GM12878 (cell line): ENCODE measurements around the gene PLEKHG4B. TPM values are rescaled to one million over a fixed set of nuclear protein-coding genes. Genes with fewer than 3 reads are reported as not detected.

Experiments used
- ATAC-seq: fragments of 200-7000 bp; cut with Tn5 transposase; 3 replicates; pipeline ENCODE4 v1.9.1; 2020; ENCODE audit warnings: mild to moderate bottlenecking, moderate library complexity
- BruUV-seq: library from RNA; stranded (reverse); fragments of 400-500 nt; replicated peaks from 2 replicates; lab custom pipeline; 2021; lab: Mats Ljungman, UMichigan
- CTCF ChIA-PET: fragments of 300-600 bp; sonication (Branson Sonifier 250); formaldehyde crosslinking; extraction: SDS; loops from one replicate; lab custom pipeline; 2021; ENCODE audit warnings: inconsistent platforms; lab: Yijun Ruan, JAX
- POLR2A ChIA-PET: fragments of 350-600 bp; formaldehyde crosslinking; extraction: SDS; loops from one replicate; lab custom pipeline; 2021; ENCODE audit warnings: inconsistent platforms; lab: Charles Lee
- RAD21 ChIA-PET: fragments of 300-600 bp; sonication (Branson Sonifier 250); formaldehyde crosslinking; loops from one replicate; lab custom pipeline; 2023; ENCODE audit warnings: antibody characterized with exemption; ENCODE audit not compliant: unreplicated experiment; lab: Charles Lee
- SMC1A ChIA-PET: fragments of 300-600 bp; sonication (Branson Sonifier 250); formaldehyde crosslinking; loops from one replicate; lab custom pipeline; 2023; ENCODE audit not compliant: unreplicated experiment, uncharacterized antibody; lab: Charles Lee
- DNase-seq: peaks from one replicate; pipeline ENCODE4 v3.0.0-alpha.2; 2011; ENCODE audit warnings: low read depth, low spot score
- FAIRE-seq: peaks from 3 replicates; lab custom pipeline; 2011; peaks lifted over from hg19 to GRCh38; lab: Jason Lieb, UNC
- H2AFZ ChIP-seq: 2 replicates; pipeline ENCODE4 v1.6.0; 2011; ENCODE audit warnings: low read depth, low read length, control low read depth; ENCODE audit not compliant: control insufficient read depth
- H3K27ac ChIP-seq: 2 replicates; pipeline ENCODE4 v1.5.1; 2011; ENCODE audit warnings: control low read depth; ENCODE audit not compliant: control insufficient read depth, insufficient read depth
- H3K27me3 ChIP-seq, 2 experiments: replicated peaks in 1 of 2; 2 replicates each; pipeline versions ENCODE4 v1.6.0 to v1.6.1; 2011; ENCODE audit warnings: low read length in 1 of 2; ENCODE audit not compliant: control insufficient read depth in 2 of 2, insufficient read depth in 2 of 2
- H3K36me3 ChIP-seq, 2 experiments: 2 replicates each; pipeline ENCODE4 v1.5.1; 2011; ENCODE audit warnings: low read length in 1 of 2; ENCODE audit not compliant: control insufficient read depth in 2 of 2, insufficient read depth in 2 of 2
- H3K4me1 ChIP-seq: 2 replicates; pipeline ENCODE4 v1.6.1; 2011; ENCODE audit warnings: mild to moderate bottlenecking, low read length, moderate library complexity, mixed read lengths; ENCODE audit not compliant: control insufficient read depth, insufficient read depth
- H3K4me2 ChIP-seq: 2 replicates; pipeline ENCODE4 v1.6.0; 2011; ENCODE audit warnings: control low read depth; ENCODE audit not compliant: control insufficient read depth, insufficient read depth
- H3K4me3 ChIP-seq: fragments of 200-600 bp; sonication (generic); 2 replicates; pipeline ENCODE4 v1.5.1; 2016
- H3K79me2 ChIP-seq: 2 replicates; pipeline ENCODE4 v1.6.0; 2011; ENCODE audit warnings: low read length; ENCODE audit not compliant: control insufficient read depth, insufficient read depth
- H3K9ac ChIP-seq: 2 replicates; pipeline ENCODE4 v1.8.0; 2011; ENCODE audit warnings: low read length, control low read depth, mixed read lengths; ENCODE audit not compliant: control insufficient read depth, insufficient read depth
- H3K9me3 ChIP-seq: replicated peaks from 3 replicates; pipeline ENCODE4 v1.5.1; 2011; ENCODE audit warnings: mild to moderate bottlenecking, low read length; ENCODE audit not compliant: control insufficient read depth, insufficient read depth
- H4K20me1 ChIP-seq: 2 replicates; pipeline ENCODE4 v1.6.0; 2011; ENCODE audit not compliant: control insufficient read depth, insufficient read depth
- IKZF1 ChIP-seq: fragments of 450-650 bp; conservative IDR thresholded peaks from 2 replicates; pipeline ENCODE4 v1.6.1; 2017; ENCODE audit warnings: antibody characterized with exemption, mild to moderate bottlenecking
- IRF5 ChIP-seq: fragments of 450-650 bp; IDR thresholded peaks from 2 replicates; pipeline ENCODE4 v1.6.1; 2017; ENCODE audit warnings: borderline replicate concordance
- MYB ChIP-seq: fragments of 150-350 bp; IDR thresholded peaks from 2 replicates; pipeline ENCODE4 v1.6.1; 2014; ENCODE audit warnings: mild to moderate bottlenecking, low read depth, low read length, borderline replicate concordance
- PML ChIP-seq: IDR thresholded peaks from 2 replicates; pipeline ENCODE4 v1.6.1; 2012; ENCODE audit warnings: low read length, inconsistent platforms
- PRDM15 ChIP-seq: fragments of 450-650 bp; formaldehyde crosslinking; IDR thresholded peaks from 2 replicates; pipeline ENCODE4 v1.4.0; 2020; ENCODE audit warnings: mild to moderate bottlenecking, moderate library complexity
- RAD21 ChIP-seq: IDR thresholded peaks from 2 replicates; pipeline ENCODE4 v1.6.1; 2011; ENCODE audit warnings: mild to moderate bottlenecking, low read depth, low read length, moderate library complexity; ENCODE audit not compliant: insufficient read depth
- SUPT20H ChIP-seq: IDR thresholded peaks from 2 replicates; pipeline ENCODE4 v1.6.1; 2011; ENCODE audit warnings: low read depth, mild to moderate bottlenecking, low read length, moderate library complexity, borderline replicate concordance; ENCODE audit not compliant: control insufficient read depth
- ZBTB40 ChIP-seq: fragments of 450-650 bp; IDR thresholded peaks from 2 replicates; pipeline ENCODE4 v1.6.1; 2016; ENCODE audit warnings: mild to moderate bottlenecking, moderate library complexity, borderline replicate concordance
- ZNF24 ChIP-seq: fragments of 450-650 bp; IDR thresholded peaks from 2 replicates; pipeline ENCODE4 v1.6.1; 2017; ENCODE audit warnings: antibody characterized with exemption, mild to moderate bottlenecking
- ZNF592 ChIP-seq: fragments of 450-650 bp; IDR thresholded peaks from 2 replicates; pipeline ENCODE4 v1.6.1; 2017; ENCODE audit warnings: mild to moderate bottlenecking, moderate library complexity
- WGBS: methylation state at CpG from one replicate; pipeline ENCODE4 v1.1.6; 2016; ENCODE audit warnings: low lambda C conversion rate; ENCODE audit not compliant: insufficient replicate concordance, insufficient coverage; ENCODE audit errors: missing lambda C conversion rate; 5-methylcytosine and 5-hydroxymethylcytosine counted together
- in situ Hi-C: fragments of 300-500 bp; cut with MboI; formaldehyde crosslinking; loops from 9 replicates; pipeline ENCODE4 v1.14.3; 2018; ENCODE audit warnings: mixed read lengths
- intact Hi-C: fragments of 100-400 bp; cut with micrococcal nuclease; formaldehyde crosslinking; loops from one replicate; pipeline ENCODE4 v1.14.2; 2022; ENCODE audit not compliant: unreplicated experiment
- polyA plus RNA-seq, 11 experiments: library from polyadenylated mRNA; depleted of rRNA in 4 of 11; unstranded in 6 of 11; stranded (reverse) in 5 of 11; fragments of >200 nt; fragmentation: Nextera tagmentation in 4 of 11; fragmentation: Illumina TruSeq in 1 of 11; extraction: Ambion mirVana in 4 of 11; extraction: Trizol in 1 of 11; gene quantifications; 1 replicate in 1 of 11; 2 replicates in 10 of 11; pipeline versions ENCODE4 v1.2.1 to v1.2.3, GENCODE V29; 2011 to 2016; ENCODE audit warnings: inconsistent platforms in 2 of 11, missing spikeins in 2 of 11, low read depth in 1 of 11
- total RNA-seq, 4 experiments: library from RNA; depleted of rRNA in 3 of 4; stranded (reverse); fragments of >200 nt in 3 of 4; fragmentation: Illumina TruSeq in 1 of 4; extraction: Trizol in 1 of 4; gene quantifications; 2 replicates each; pipeline versions ENCODE4 v1.2.1 to v1.2.3, GENCODE V29; 2013 to 2021

PLEKHG4B gene
- total and polyA plus RNA-seq, 10 of the 15 experiments (the other 5 are each of a cell fraction or from before 2014, with no cell fraction given): under 0.01 to 0.05 (median 0.01) TPM; not detected in 6

- in situ Hi-C loops: no loop called here
- no peaks in the 10 kb centered on the region for H3K4me1 ChIP-seq
- no peak overlapping the region for H3K4me2 ChIP-seq
- H3K27ac ChIP-seq: no peak overlapping the region
- ChIA-PET SMC1A (no interaction called here), POLR2A (no interaction called here), CTCF (interaction anchor here (0.6 kb wide), 1 partner anchor 251 kb away, joined by 3 read pairs; no protein-coding TSS in a partner anchor), RAD21 (no interaction called here)
- H2AFZ ChIP-seq: no peak overlapping the region
- no TSS peak for BruUV-seq
- H3K79me2 ChIP-seq: no peaks in the 10 kb centered on the region
- H3K27me3 ChIP-seq: no peaks in the 10 kb centered on the region
- ATAC-seq (no peak), DNase-seq (no peak), FAIRE-seq (no peak)
- intact Hi-C loops: no loop called here
- H3K4me3 ChIP-seq: no peak overlapping the region
- no peaks in the 10 kb centered on the region for H3K36me3 ChIP-seq
- 37% methylated on average over 8 of the region's 8 CpGs for WGBS
- no peaks in the 10 kb centered on the region for H3K9me3 ChIP-seq
- H4K20me1 ChIP-seq: no peaks in the 10 kb centered on the region
- no peak overlapping the region for H3K9ac ChIP-seq
- TF ChIP-seq ZBTB40 (no peak), RAD21 (no peak), IRF5 (no peak), PML (no peak), ZNF24 (no peak), ZNF592 (no peak), IKZF1 (no peak), PRDM15 (no peak), SUPT20H (no peak), MYB (no peak)
Observed at GRCh38 chr5:153256-153655, 61.3 kb downstream of the PLEKHG4B start.
